A673 (cell line): ENCODE results near the gene WDR18. TPM values are rescaled to one million over a fixed set of nuclear protein-coding genes. Genes with fewer than 3 reads are reported as not detected.
A peak's percentile ranks its signal among the peaks of the same experiment; 100 is the strongest.
"Not testable (repeated sequence)": the region's sequence is repeated elsewhere in the genome, so short reads cannot be mapped to it uniquely, and the experiment has no call there.

Experiments used
- BruUV-seq: library from RNA; stranded (reverse); fragments of 400-500 nt; replicated peaks from 2 replicates; lab custom pipeline; 2021; lab: Mats Ljungman, UMichigan
- CTCF ChIA-PET: fragments of 300-600 bp; sonication (Branson Sonifier 250); formaldehyde crosslinking; loops from one replicate; lab custom pipeline; 2022; ENCODE audit warnings: antibody characterized with exemption; lab: Charles Lee
- POLR2A ChIA-PET: fragments of 300-600 bp; sonication (Branson Sonifier 250); formaldehyde crosslinking; loops from one replicate; lab custom pipeline; 2022; ENCODE audit warnings: antibody characterized with exemption; ENCODE audit not compliant: low non-redundant PET; lab: Charles Lee
- DNase-seq: peaks from one replicate; pipeline ENCODE4 v3.0.0-alpha.2; 2015; ENCODE audit warnings: low spot score
- H3K27ac ChIP-seq: fragments of 200-600 bp; sonication (generic); 2 replicates; pipeline ENCODE4 v1.5.1; 2016; ENCODE audit warnings: mixed run types, low read depth, mild to moderate bottlenecking, mixed read lengths, antibody characterized with exemption, low read length; ENCODE audit not compliant: poor library complexity, severe bottlenecking
- H3K27me3 ChIP-seq: fragments of 200-600 bp; sonication (generic); replicated peaks from 2 replicates; pipeline ENCODE4 v1.6.1; 2017; ENCODE audit warnings: mixed run types, low read depth, mild to moderate bottlenecking, mixed read lengths, antibody characterized with exemption, low read length; ENCODE audit not compliant: insufficient read depth, poor library complexity
- H3K36me3 ChIP-seq: fragments of 200-600 bp; sonication (generic); 2 replicates; pipeline ENCODE4 v1.6.1; 2016; ENCODE audit warnings: mixed run types, mild to moderate bottlenecking, mixed read lengths, antibody characterized with exemption, low read length; ENCODE audit not compliant: insufficient read depth, poor library complexity, severe bottlenecking
- H3K4me1 ChIP-seq: fragments of 200-600 bp; sonication (generic); 2 replicates; pipeline ENCODE4 v1.6.1; 2017; ENCODE audit warnings: mixed run types, mild to moderate bottlenecking, mixed read lengths, antibody characterized with exemption, low read length; ENCODE audit not compliant: insufficient read depth, poor library complexity, severe bottlenecking
- H3K4me3 ChIP-seq: fragments of 200-600 bp; sonication (generic); 2 replicates; pipeline ENCODE4 v1.5.1; 2016; ENCODE audit warnings: low read depth, mixed run types, mild to moderate bottlenecking, mixed read lengths, low read length; ENCODE audit not compliant: poor library complexity, severe bottlenecking
- H3K9me3 ChIP-seq: fragments of 200-600 bp; sonication (generic); 2 replicates; pipeline ENCODE4 v1.6.1; 2016; ENCODE audit warnings: mixed run types, low read depth, mild to moderate bottlenecking, mixed read lengths, antibody characterized with exemption, low read length; ENCODE audit not compliant: poor library complexity, severe bottlenecking
- CTCF ChIP-seq: fragments of 300-800, 200-600 bp; sonication (generic); conservative IDR thresholded peaks from 2 replicates; pipeline ENCODE4 v1.5.1; 2017; ENCODE audit warnings: low read depth, mild to moderate bottlenecking, antibody characterized with exemption, low read length, moderate library complexity, mixed read lengths
- EZH2 ChIP-seq: fragments of 200-600 bp; sonication (generic); IDR thresholded peaks from 2 replicates; pipeline ENCODE4 v1.6.1; 2017; ENCODE audit warnings: borderline replicate concordance, low read depth, mild to moderate bottlenecking, mixed read lengths, antibody characterized with exemption, low read length; ENCODE audit not compliant: poor library complexity, severe bottlenecking
- intact Hi-C: fragments of 100-400 bp; cut with micrococcal nuclease; formaldehyde crosslinking; loops from one replicate; pipeline ENCODE4 v1.10.0; 2022; ENCODE audit not compliant: unreplicated experiment
- total RNA-seq: library from RNA; stranded (reverse); gene quantifications from 2 replicates; pipeline ENCODE4 v1.2.3, GENCODE V29; 2021

WDR18 gene
- total RNA-seq, 1 experiment from 2014 or later: 109 TPM

- Histone ChIP-seq H3K36me3 (no peaks in the 10 kb centered on the region), H3K27ac (no peak overlapping the region), H3K27me3 (no peaks in the 10 kb centered on the region), H3K4me1 (peaks cover 18% of the 10 kb centered on the region), H3K9me3 (no peaks in the 10 kb centered on the region), H3K4me3 (no peak overlapping the region)
- BruUV-seq: no TSS peak
- intact Hi-C loops: no loop called here
- CTCF ChIA-PET: no interaction called here
- POLR2A ChIA-PET: interaction anchor here (0.7 kb wide), 1 partner anchor 21 kb away, joined by 11 read pairs; no protein-coding TSS in a partner anchor
- DNase-seq: peak; percentile 61
- TF ChIP-seq EZH2 (no peak), CTCF (no peak)
Observed at GRCh38 chr19:956766-957440, 27.2 kb upstream of the WDR18 start.

- H3K4me1 ChIP-seq: peaks cover 16% of the 10 kb centered on the region
- H3K36me3 ChIP-seq, H3K9me3 ChIP-seq, H3K27ac ChIP-seq, DNase-seq, H3K27me3 ChIP-seq, intact Hi-C loops, H3K4me3 ChIP-seq, CTCF ChIA-PET, BruUV-seq: not testable (repeated sequence)
- POLR2A ChIA-PET: interaction anchor here (0.7 kb wide), 1 partner anchor 20 kb away, joined by 11 read pairs; no protein-coding TSS in a partner anchor
Observed at GRCh38 chr19:957578-957977, 26.6 kb upstream of the WDR18 start.

DNA sequence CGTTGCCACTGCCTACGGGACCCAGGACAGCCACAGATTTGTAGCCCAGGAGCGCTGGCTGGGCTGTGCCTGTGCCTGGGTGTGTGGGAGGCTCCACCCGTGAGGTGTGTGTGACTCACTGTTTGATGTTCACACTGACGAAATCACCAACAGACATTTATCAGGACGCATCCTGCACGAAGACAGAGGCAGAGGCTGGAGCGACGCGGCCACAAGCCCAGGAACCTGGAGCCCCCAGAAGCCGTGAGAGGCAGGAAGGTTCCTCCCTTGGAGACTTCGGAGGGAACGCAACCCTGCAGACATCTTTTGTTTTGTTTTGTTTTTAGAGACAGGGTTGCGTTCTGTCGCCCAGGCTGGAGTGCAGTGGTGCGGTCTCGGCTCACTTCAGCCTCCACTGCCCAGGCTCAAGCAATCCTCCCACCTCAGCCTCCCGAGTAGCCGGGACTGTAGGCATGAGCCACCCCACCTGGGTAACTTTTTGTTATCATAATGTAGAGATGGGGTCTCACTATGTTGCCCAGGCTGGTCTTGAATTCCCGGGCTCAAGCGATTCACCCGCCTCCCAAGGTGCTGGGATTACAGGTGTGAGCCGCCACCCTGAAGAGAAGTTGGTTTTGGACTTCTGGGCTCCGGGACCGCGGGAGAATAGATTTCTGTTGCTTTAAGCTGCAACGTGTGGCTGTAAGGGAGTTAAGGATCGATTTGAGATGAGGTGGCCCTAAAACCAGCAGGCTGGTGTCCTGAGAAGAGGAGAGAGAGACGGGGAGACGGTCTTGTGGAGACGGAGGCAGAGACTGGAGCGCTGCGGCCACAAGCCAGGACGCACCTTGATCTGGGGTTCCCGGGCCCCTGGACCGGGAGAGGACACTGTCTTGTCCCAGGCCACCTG is 24.9 kb upstream of the WDR18 start:
- Histone ChIP-seq H3K36me3 (no peaks in the 10 kb centered on the region), H3K9me3 (no peaks in the 10 kb centered on the region), H3K27me3 (no peaks in the 10 kb centered on the region), H3K4me1 (peaks cover 8% of the 10 kb centered on the region), H3K27ac (no peak overlapping the region), H3K4me3 (no peak overlapping the region)
- intact Hi-C loops: no loop called here
- TF ChIP-seq CTCF (no peak), EZH2 (no peak)
- POLR2A ChIA-PET: no interaction called here
- no TSS peak for BruUV-seq
- no peak for DNase-seq
- CTCF ChIA-PET: no interaction called here
